H9 (cell line): ENCODE measurements around the gene AKR1E2. TPM values are rescaled to one million over a fixed set of nuclear protein-coding genes. Genes with fewer than 3 reads are reported as not detected.

Source experiments
- DNase-seq: peaks from one replicate; pipeline ENCODE4 v3.0.0-alpha.2; 2017
- H2AFZ ChIP-seq: one replicate; pipeline ENCODE4 v1.6.1; 2013; ENCODE audit warnings: mild to moderate bottlenecking, low read length, control low read depth, moderate library complexity
- H2AK5ac ChIP-seq: 2 replicates; pipeline ENCODE4 v1.6.1; 2013; ENCODE audit warnings: low read length, control low read depth, mixed read lengths; ENCODE audit not compliant: insufficient read length
- H2BK120ac ChIP-seq: one replicate; pipeline ENCODE4 v1.6.1; 2013; ENCODE audit warnings: low read depth, mild to moderate bottlenecking, low read length, control low read depth, inconsistent platforms; ENCODE audit not compliant: poor library complexity, severe bottlenecking
- H2BK12ac ChIP-seq: 2 replicates; pipeline ENCODE4 v1.6.1; 2013; ENCODE audit warnings: low read length, control low read depth, mixed read lengths, low read depth; ENCODE audit not compliant: insufficient read length
- H2BK15ac ChIP-seq: 2 replicates; pipeline ENCODE4 v1.6.1; 2013; ENCODE audit warnings: low read depth, low read length, control low read depth
- H2BK20ac ChIP-seq: one replicate; pipeline ENCODE4 v1.6.1; 2013; ENCODE audit warnings: low read depth, mild to moderate bottlenecking, low read length, control low read depth, inconsistent platforms; ENCODE audit not compliant: poor library complexity, severe bottlenecking
- H2BK5ac ChIP-seq: 2 replicates; pipeline ENCODE4 v1.6.1; 2013; ENCODE audit warnings: low read length, control low read depth, mixed read lengths; ENCODE audit not compliant: insufficient read length
- H3K14ac ChIP-seq: 2 replicates; pipeline ENCODE4 v1.6.1; 2013; ENCODE audit warnings: low read length, control low read depth; ENCODE audit not compliant: insufficient read depth
- H3K18ac ChIP-seq: 2 replicates; pipeline ENCODE4 v1.6.1; 2013; ENCODE audit warnings: low read depth, mild to moderate bottlenecking, mixed read lengths, low read length, control low read depth; ENCODE audit not compliant: insufficient read length
- H3K23ac ChIP-seq: 2 replicates; pipeline ENCODE4 v1.6.1; 2013; ENCODE audit warnings: low read length, control low read depth, mixed read lengths, low read depth; ENCODE audit not compliant: insufficient read length
- H3K23me2 ChIP-seq: 2 replicates; pipeline ENCODE4 v1.6.1; 2013; ENCODE audit warnings: low read depth, mild to moderate bottlenecking, mixed read lengths, low read length, control low read depth; ENCODE audit not compliant: insufficient read length, poor library complexity, severe bottlenecking
- H3K27ac ChIP-seq: 2 replicates; pipeline ENCODE4 v1.5.1; 2013; ENCODE audit warnings: low read length, control low read depth, mixed read lengths, low read depth; ENCODE audit not compliant: insufficient read length
- H3K27me3 ChIP-seq: 2 replicates; pipeline ENCODE4 v1.6.1; 2013; ENCODE audit warnings: low read length, control low read depth, inconsistent platforms; ENCODE audit not compliant: insufficient read depth
- H3K4ac ChIP-seq: 2 replicates; pipeline ENCODE4 v1.6.1; 2013; ENCODE audit warnings: low read depth, mild to moderate bottlenecking, control low read depth, inconsistent platforms, low read length, moderate library complexity
- H3K4me1 ChIP-seq: 2 replicates; pipeline ENCODE4 v1.6.1; 2013; ENCODE audit warnings: low read length, control low read depth, inconsistent platforms; ENCODE audit not compliant: insufficient read depth
- H3K4me2 ChIP-seq: 2 replicates; pipeline ENCODE4 v1.6.1; 2013; ENCODE audit warnings: low read length, control low read depth, mixed read lengths; ENCODE audit not compliant: insufficient read length, insufficient read depth
- H3K56ac ChIP-seq: 2 replicates; pipeline ENCODE4 v1.6.1; 2013; ENCODE audit warnings: low read depth, mild to moderate bottlenecking, mixed read lengths, low read length, control low read depth; ENCODE audit not compliant: insufficient read length
- H3K79me1 ChIP-seq: 2 replicates; pipeline ENCODE4 v1.6.1; 2013; ENCODE audit warnings: low read depth, mild to moderate bottlenecking, moderate library complexity, low read length, control low read depth, inconsistent platforms; ENCODE audit not compliant: insufficient read depth, poor library complexity, severe bottlenecking
- H3K79me2 ChIP-seq: 2 replicates; pipeline ENCODE4 v1.6.1; 2013; ENCODE audit warnings: low read length, control low read depth, inconsistent platforms; ENCODE audit not compliant: insufficient read depth
- H3K9ac ChIP-seq: 2 replicates; pipeline ENCODE4 v1.6.1; 2013; ENCODE audit warnings: low read length, control low read depth, mixed read lengths; ENCODE audit not compliant: insufficient read length; ENCODE audit errors: extremely low read depth
- H3K9me3 ChIP-seq: one replicate; pipeline ENCODE4 v1.6.1; 2013; ENCODE audit warnings: low read depth, low read length, inconsistent platforms; ENCODE audit not compliant: control insufficient read depth
- H3T11ph ChIP-seq: one replicate; pipeline ENCODE4 v1.6.1; 2013; ENCODE audit warnings: mild to moderate bottlenecking, low read length, control low read depth, inconsistent platforms
- H4K20me1 ChIP-seq: one replicate; pipeline ENCODE4 v1.6.1; 2013; ENCODE audit not compliant: control insufficient read depth, insufficient read length, insufficient read depth
- H4K5ac ChIP-seq: 2 replicates; pipeline ENCODE4 v1.6.1; 2013; ENCODE audit warnings: low read depth, mild to moderate bottlenecking, mixed read lengths, low read length, control low read depth; ENCODE audit not compliant: insufficient read length
- H4K8ac ChIP-seq: replicated peaks from 2 replicates; pipeline ENCODE4 v1.6.1; 2013; ENCODE audit warnings: low read length, control low read depth, mixed read lengths, low read depth; ENCODE audit not compliant: insufficient read length
- H4K91ac ChIP-seq: 2 replicates; pipeline ENCODE4 v1.6.1; 2013; ENCODE audit warnings: low read depth, mild to moderate bottlenecking, moderate library complexity, mixed read lengths, low read length, control low read depth; ENCODE audit not compliant: insufficient read length
- H3K27ac Mint-ChIP-seq, 3 experiments: 2 replicates in 2 of 3; 3 replicates in 1 of 3; pipeline ENCODE4 v1.8.0; 2020 to 2021; ENCODE audit warnings: mixed read lengths in 3 of 3, mild to moderate bottlenecking in 1 of 3, moderate library complexity in 1 of 3
- H3K27me3 Mint-ChIP-seq: 2 replicates; pipeline ENCODE4 v1.8.0; 2021; ENCODE audit warnings: low read depth, mild to moderate bottlenecking, moderate library complexity, mixed read lengths
- H3K36me3 Mint-ChIP-seq, 3 experiments: 2 replicates in 2 of 3; 3 replicates in 1 of 3; pipeline ENCODE4 v1.8.0; 2020 to 2021; ENCODE audit warnings: low read depth in 3 of 3, mixed read lengths in 3 of 3; ENCODE audit not compliant: insufficient read depth in 1 of 3
- H3K4me1 Mint-ChIP-seq, 2 experiments: 2 replicates each; pipeline ENCODE4 v1.8.0; 2020; ENCODE audit warnings: mixed read lengths in 2 of 2
- H3K4me3 Mint-ChIP-seq, 2 experiments: 2 replicates in 1 of 2; 3 replicates in 1 of 2; pipeline ENCODE4 v1.8.0; 2020 to 2021; ENCODE audit warnings: mild to moderate bottlenecking in 2 of 2, mixed read lengths in 2 of 2, moderate library complexity in 1 of 2
- H3K9me3 Mint-ChIP-seq, 2 experiments: 2 replicates in 1 of 2; 3 replicates in 1 of 2; pipeline ENCODE4 v1.8.0; 2020; ENCODE audit warnings: mild to moderate bottlenecking in 2 of 2, mixed read lengths in 2 of 2, moderate library complexity in 1 of 2
- CTCF ChIP-seq: fragments of 200-600 bp; sonication (generic); conservative IDR thresholded peaks from 3 replicates; pipeline ENCODE4 v1.8.0; 2021; ENCODE audit warnings: antibody characterized with exemption, mild to moderate bottlenecking
- WGBS: extraction: QIAGEN DNeasy Blood & Tissue Kit; methylation state at CpG from one replicate; pipeline ENCODE4 v1.1.7; 2013; ENCODE audit warnings: missing lambda C conversion rate, low lambda C conversion rate, mixed read lengths; ENCODE audit not compliant: insufficient read length; ENCODE audit errors: extremely low coverage; 5-methylcytosine and 5-hydroxymethylcytosine counted together
- total RNA-seq: library from RNA; stranded (reverse); gene quantifications from 2 replicates; pipeline ENCODE4 v1.2.1, GENCODE V29; 2021

AKR1E2 gene
- total RNA-seq, 1 experiment from 2014 or later = 2.2 TPM

- H3K4me3 Mint-ChIP-seq = no peak overlapping the region
- H3K9me3 Mint-ChIP-seq = peaks cover 8 to 69% of the 10 kb centered on the region in 2 experiments; a peak in 3 of 5 replicates
- H2AFZ ChIP-seq = no peak overlapping the region
- H3T11ph ChIP-seq = no peak overlapping the region
- no peak overlapping the region for H2AK5ac ChIP-seq
- no peak overlapping the region for H3K23ac ChIP-seq
- no peak overlapping the region for H3K4ac ChIP-seq
- no peaks in the 10 kb centered on the region for H4K20me1 ChIP-seq
- H3K79me2 ChIP-seq = no peaks in the 10 kb centered on the region
- no peaks in the 10 kb centered on the region for H3K4me1 Mint-ChIP-seq
- no peaks in the 10 kb centered on the region for H3K27me3 ChIP-seq
- no peak for TF ChIP-seq CTCF
- no peak overlapping the region for H3K56ac ChIP-seq
- H2BK15ac ChIP-seq = no peak overlapping the region
- H3K9me3 ChIP-seq = no peaks in the 10 kb centered on the region
- peaks cover 4% of the 10 kb centered on the region; the same call in 1 of the 2 replicates for H3K27me3 Mint-ChIP-seq
- H4K91ac ChIP-seq = no peak overlapping the region
- DNase-seq = no peak
- peaks cover 0 to 4% (median 4%) of the 10 kb centered on the region in 3 experiments; a peak in 4 of 7 replicates for H3K36me3 Mint-ChIP-seq
- H3K79me1 ChIP-seq = no peaks in the 10 kb centered on the region
- no peak overlapping the region for H4K8ac ChIP-seq
- no peak overlapping the region for H4K5ac ChIP-seq
- H3K4me1 ChIP-seq = no peaks in the 10 kb centered on the region
- H2BK120ac ChIP-seq = no peak overlapping the region
- H3K4me2 ChIP-seq = no peak overlapping the region
- no peak overlapping the region for H2BK12ac ChIP-seq
- no peaks in the 10 kb centered on the region for H3K23me2 ChIP-seq
- H3K27ac Mint-ChIP-seq = no peak overlapping the region
- H3K14ac ChIP-seq = no peak overlapping the region
- no peak overlapping the region for H3K18ac ChIP-seq
- no peak overlapping the region for H2BK20ac ChIP-seq
- no peak overlapping the region for H3K9ac ChIP-seq
- WGBS = no CpG with 5 or more reads among the region's 3 CpGs
- H3K27ac ChIP-seq = no peak overlapping the region
- no peak overlapping the region for H2BK5ac ChIP-seq
Measured at GRCh38 chr10:4885162-4885561, 59.2 kb downstream of the AKR1E2 start.
